ENCODE results near the gene RNPS1. TPM values are rescaled to one million over a fixed set of nuclear protein-coding genes. Genes with fewer than 3 reads are reported as not detected.

The RNPS1 gene
- total and polyA plus RNA-seq, 4 donors = 95.5 to 101 (median 97.4) TPM

GRCh38 chr16:2208772-2209171 is 59.2 kb downstream of the RNPS1 start:
- Histone ChIP-seq H3K27ac (ENCODE audit: low read depth in 1 of 2, low read length in 2 of 2) (no peak overlapping the region), H3K4me3 (ENCODE audit: low read length in 2 of 2) (no peak overlapping the region), H3K4me1 (ENCODE audit: control insufficient read depth in 1 of 2, insufficient read depth in 2 of 2, low read length in 2 of 2) (no peaks in the 10 kb centered on the region), H3K27me3 (ENCODE audit: control insufficient read depth in 1 of 2, insufficient read depth in 2 of 2, low read length in 1 of 2) (no peaks in the 10 kb centered on the region), H3K9me3 (ENCODE audit: control insufficient read depth, low read length) (no peaks in the 10 kb centered on the region), H3K36me3 (ENCODE audit: control insufficient read depth in 1 of 2, insufficient read depth in 2 of 2, low read length in 1 of 2) (no peaks in the 10 kb centered on the region)
- 90 to 91% methylated on average over 9 of the region's 9 CpGs for WGBS, 2 donors
- ATAC-seq (ENCODE audit: low FRiP score) (no peak), DNase-seq (no peak)
- intact Hi-C loops (cut with DNase I) = no loop called here

- intact Hi-C loops (cut with DNase I) = no loop called here
- no peaks in the 10 kb centered on the region for H3K27me3 ChIP-seq (ENCODE audit: control insufficient read depth in 1 of 2, insufficient read depth in 2 of 2, low read length in 1 of 2)
- DNase-seq = no peak
- no peak for ATAC-seq (ENCODE audit: low FRiP score)
- no peak overlapping the region for H3K27ac ChIP-seq (ENCODE audit: low read depth in 1 of 2, low read length in 2 of 2)
- H3K4me3 ChIP-seq (ENCODE audit: low read length in 2 of 2) = no peak overlapping the region
- H3K4me1 ChIP-seq (ENCODE audit: control insufficient read depth in 1 of 2, insufficient read depth in 2 of 2, low read length in 2 of 2) = no peaks in the 10 kb centered on the region
- H3K9me3 ChIP-seq (ENCODE audit: control insufficient read depth, low read length) = no peaks in the 10 kb centered on the region
- no peaks in the 10 kb centered on the region for H3K36me3 ChIP-seq (ENCODE audit: control insufficient read depth in 1 of 2, insufficient read depth in 2 of 2, low read length in 1 of 2)
- WGBS, 2 donors = 80 to 82% methylated on average over 23 of the region's 23 CpGs
Observed at GRCh38 chr16:2208308-2208707, 59.6 kb downstream of the RNPS1 start.

GRCh38 chr16:2207872-2208271 is 60.1 kb downstream of the RNPS1 start:
- Histone ChIP-seq H3K27ac (ENCODE audit: low read depth in 1 of 2, low read length in 2 of 2) (no peak overlapping the region), H3K36me3 (ENCODE audit: control insufficient read depth in 1 of 2, insufficient read depth in 2 of 2, low read length in 1 of 2) (no peaks in the 10 kb centered on the region), H3K4me1 (ENCODE audit: control insufficient read depth in 1 of 2, insufficient read depth in 2 of 2, low read length in 2 of 2) (no peaks in the 10 kb centered on the region), H3K4me3 (ENCODE audit: low read length in 2 of 2) (no peak overlapping the region), H3K9me3 (ENCODE audit: control insufficient read depth, low read length) (no peaks in the 10 kb centered on the region), H3K27me3 (ENCODE audit: control insufficient read depth in 1 of 2, insufficient read depth in 2 of 2, low read length in 1 of 2) (no peaks in the 10 kb centered on the region)
- DNase-seq (no peak), ATAC-seq (ENCODE audit: low FRiP score) (no peak)
- WGBS, 2 donors = 87 to 92% methylated on average over 9 of the region's 9 CpGs
- intact Hi-C loops (cut with DNase I) = no loop called here

- Histone ChIP-seq H3K4me1 (ENCODE audit: control insufficient read depth in 1 of 2, insufficient read depth in 2 of 2, low read length in 2 of 2) (no peaks in the 10 kb centered on the region), H3K36me3 (ENCODE audit: control insufficient read depth in 1 of 2, insufficient read depth in 2 of 2, low read length in 1 of 2) (no peaks in the 10 kb centered on the region), H3K4me3 (ENCODE audit: low read length in 2 of 2) (no peak overlapping the region), H3K9me3 (ENCODE audit: control insufficient read depth, low read length) (no peaks in the 10 kb centered on the region), H3K27me3 (ENCODE audit: control insufficient read depth in 1 of 2, insufficient read depth in 2 of 2, low read length in 1 of 2) (no peaks in the 10 kb centered on the region), H3K27ac (ENCODE audit: low read depth in 1 of 2, low read length in 2 of 2) (no peak overlapping the region)
- 89 to 91% methylated on average over 23 of the region's 23 CpGs for WGBS, 2 donors
- ATAC-seq (ENCODE audit: low FRiP score) (no peak), DNase-seq (no peak)
- intact Hi-C loops (cut with DNase I) = no loop called here
Observed at GRCh38 chr16:2206780-2207433, 61.0 kb downstream of the RNPS1 start.

- Histone ChIP-seq H3K27ac (ENCODE audit: low read depth in 1 of 2, low read length in 2 of 2) (no peak overlapping the region), H3K36me3 (ENCODE audit: control insufficient read depth in 1 of 2, insufficient read depth in 2 of 2, low read length in 1 of 2) (no peaks in the 10 kb centered on the region), H3K9me3 (ENCODE audit: control insufficient read depth, low read length) (no peaks in the 10 kb centered on the region), H3K4me3 (ENCODE audit: low read length in 2 of 2) (no peak overlapping the region), H3K27me3 (ENCODE audit: control insufficient read depth in 1 of 2, insufficient read depth in 2 of 2, low read length in 1 of 2) (no peaks in the 10 kb centered on the region), H3K4me1 (ENCODE audit: control insufficient read depth in 1 of 2, insufficient read depth in 2 of 2, low read length in 2 of 2) (no peaks in the 10 kb centered on the region)
- intact Hi-C loops (cut with DNase I) = no loop called here
- ATAC-seq (ENCODE audit: low FRiP score) (no peak), DNase-seq (no peak)
- WGBS, 2 donors = 78 to 83% methylated on average over 18 of the region's 18 CpGs
Observed at GRCh38 chr16:2206420-2206779, 61.5 kb downstream of the RNPS1 start.

GRCh38 chr16:2205967-2206313 is 62.0 kb downstream of the RNPS1 start:
- ATAC-seq (ENCODE audit: low FRiP score) (peak; percentile 1), DNase-seq (peak in 1 of 2 donors; percentile 64)
- Histone ChIP-seq H3K9me3 (ENCODE audit: control insufficient read depth, low read length) (no peaks in the 10 kb centered on the region), H3K27ac (ENCODE audit: low read depth in 1 of 2, low read length in 2 of 2) (no peak overlapping the region), H3K27me3 (ENCODE audit: control insufficient read depth in 1 of 2, insufficient read depth in 2 of 2, low read length in 1 of 2) (no peaks in the 10 kb centered on the region), H3K4me1 (ENCODE audit: control insufficient read depth in 1 of 2, insufficient read depth in 2 of 2, low read length in 2 of 2) (no peaks in the 10 kb centered on the region), H3K4me3 (ENCODE audit: low read length in 2 of 2) (peak overlapping the region; percentile 48 to 70), H3K36me3 (ENCODE audit: control insufficient read depth in 1 of 2, insufficient read depth in 2 of 2, low read length in 1 of 2) (no peaks in the 10 kb centered on the region)
- WGBS, 2 donors = 5 to 8% methylated on average over 16 of the region's 16 CpGs
- intact Hi-C loops (cut with DNase I) = no loop called here

- H3K9me3 ChIP-seq (ENCODE audit: control insufficient read depth, low read length) = no peaks in the 10 kb centered on the region
- H3K27me3 ChIP-seq (ENCODE audit: control insufficient read depth in 1 of 2, insufficient read depth in 2 of 2, low read length in 1 of 2) = no peaks in the 10 kb centered on the region
- 1% methylated on average over 77 to 93 of the region's 93 CpGs for WGBS, 2 donors
- peak within 1 kb of the TSS; percentile 16 to 90 for H3K27ac ChIP-seq (ENCODE audit: low read depth in 1 of 2, low read length in 2 of 2)
- no peaks in the 10 kb centered on the region for H3K36me3 ChIP-seq (ENCODE audit: control insufficient read depth in 1 of 2, insufficient read depth in 2 of 2, low read length in 1 of 2)
- ATAC-seq (ENCODE audit: low FRiP score) (peak; percentile 95), DNase-seq (peak; percentile 92 to 95)
- intact Hi-C loops (cut with DNase I) = no loop called here
- H3K4me1 ChIP-seq (ENCODE audit: control insufficient read depth in 1 of 2, insufficient read depth in 2 of 2, low read length in 2 of 2) = no peaks in the 10 kb centered on the region
- peak within 1 kb of the TSS; percentile 48 to 70 for H3K4me3 ChIP-seq (ENCODE audit: low read length in 2 of 2)
Observed at GRCh38 chr16:2205104-2205966, 62.6 kb downstream of the RNPS1 start, which contains the start of gene MLST8. Gene MLST8, plus strand, starts transcription at chr16:2205454. Its CDS starts 632 bp downstream, at chr16:2206086.

- H3K4me1 ChIP-seq (ENCODE audit: control insufficient read depth in 1 of 2, insufficient read depth in 2 of 2, low read length in 2 of 2) = no peaks in the 10 kb centered on the region
- DNase-seq = no peak
- peak overlapping the region; percentile 43 to 70 for H3K4me3 ChIP-seq (ENCODE audit: low read length in 2 of 2)
- no peaks in the 10 kb centered on the region for H3K36me3 ChIP-seq (ENCODE audit: control insufficient read depth in 1 of 2, insufficient read depth in 2 of 2, low read length in 1 of 2)
- 81% methylated on average over 13 of the region's 13 CpGs for WGBS, 2 donors
- no peak overlapping the region for H3K27ac ChIP-seq (ENCODE audit: low read depth in 1 of 2, low read length in 2 of 2)
- no peaks in the 10 kb centered on the region for H3K9me3 ChIP-seq (ENCODE audit: control insufficient read depth, low read length)
- no peak for ATAC-seq (ENCODE audit: low FRiP score)
- intact Hi-C loops (cut with DNase I) = no loop called here
- H3K27me3 ChIP-seq (ENCODE audit: control insufficient read depth in 1 of 2, insufficient read depth in 2 of 2, low read length in 1 of 2) = no peaks in the 10 kb centered on the region
Observed at GRCh38 chr16:2204416-2205103, 63.4 kb downstream of the RNPS1 start.

Measured in aorta (tissue), 5 donors.